ENCODE measurements around the gene ATP6V1G2.

DNA sequence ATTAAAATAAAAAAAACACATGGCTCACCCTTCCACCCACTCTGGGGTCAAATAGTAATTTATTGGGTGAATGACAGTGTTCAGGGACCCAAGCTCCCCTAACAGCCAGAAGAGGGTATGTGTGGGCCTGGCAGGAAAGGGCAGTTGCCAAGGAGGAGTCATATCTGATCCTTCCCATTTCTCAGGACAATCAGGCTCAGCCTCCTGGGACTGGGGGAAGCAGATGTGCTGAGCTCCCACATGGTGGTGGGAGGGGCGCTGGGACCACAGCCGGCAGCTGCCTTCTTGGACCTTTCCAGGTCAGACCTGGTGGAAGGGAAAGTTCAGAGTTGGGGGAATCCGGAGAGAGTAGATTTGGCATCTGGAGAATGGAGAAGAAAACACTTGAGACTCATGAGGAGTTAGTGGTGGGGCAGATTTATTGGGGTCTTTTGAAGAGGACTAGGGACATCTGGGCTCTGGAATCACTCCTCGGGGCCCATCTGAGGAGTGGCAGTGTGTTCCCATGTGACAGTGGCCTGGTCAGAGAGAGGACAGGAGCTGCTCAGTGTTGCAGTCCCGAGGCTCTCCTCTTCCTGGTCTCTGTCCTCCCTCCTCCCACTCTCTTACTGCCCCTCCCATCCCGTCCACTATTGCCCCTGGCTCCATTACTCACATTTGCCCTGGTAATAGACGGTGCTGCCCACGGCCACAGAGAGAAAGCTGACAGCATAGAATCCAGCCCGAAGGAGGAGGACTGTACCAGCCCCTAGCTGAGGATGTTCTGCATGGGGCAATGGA lies 42.7 kb upstream of the ATP6V1G2 start:
- TF ChIP-seq, protein P1, sequence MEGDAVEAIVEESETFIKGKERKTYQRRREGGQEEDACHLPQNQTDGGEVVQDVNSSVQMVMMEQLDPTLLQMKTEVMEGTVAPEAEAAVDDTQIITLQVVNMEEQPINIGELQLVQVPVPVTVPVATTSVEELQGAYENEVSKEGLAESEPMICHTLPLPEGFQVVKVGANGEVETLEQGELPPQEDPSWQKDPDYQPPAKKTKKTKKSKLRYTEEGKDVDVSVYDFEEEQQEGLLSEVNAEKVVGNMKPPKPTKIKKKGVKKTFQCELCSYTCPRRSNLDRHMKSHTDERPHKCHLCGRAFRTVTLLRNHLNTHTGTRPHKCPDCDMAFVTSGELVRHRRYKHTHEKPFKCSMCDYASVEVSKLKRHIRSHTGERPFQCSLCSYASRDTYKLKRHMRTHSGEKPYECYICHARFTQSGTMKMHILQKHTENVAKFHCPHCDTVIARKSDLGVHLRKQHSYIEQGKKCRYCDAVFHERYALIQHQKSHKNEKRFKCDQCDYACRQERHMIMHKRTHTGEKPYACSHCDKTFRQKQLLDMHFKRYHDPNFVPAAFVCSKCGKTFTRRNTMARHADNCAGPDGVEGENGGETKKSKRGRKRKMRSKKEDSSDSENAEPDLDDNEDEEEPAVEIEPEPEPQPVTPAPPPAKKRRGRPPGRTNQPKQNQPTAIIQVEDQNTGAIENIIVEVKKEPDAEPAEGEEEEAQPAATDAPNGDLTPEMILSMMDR (IDR thresholded peaks at IDR 0.05; ENCODE audit: low read depth, low read length) = no peak
- no peak for TF ChIP-seq POLR2A (IDR thresholded peaks at IDR 0.05; ENCODE audit: extremely low read depth, insufficient read length)
- TF ChIP-seq, protein P2, sequence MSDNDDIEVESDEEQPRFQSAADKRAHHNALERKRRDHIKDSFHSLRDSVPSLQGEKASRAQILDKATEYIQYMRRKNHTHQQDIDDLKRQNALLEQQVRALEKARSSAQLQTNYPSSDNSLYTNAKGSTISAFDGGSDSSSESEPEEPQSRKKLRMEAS (IDR thresholded peaks at IDR 0.05; ENCODE audit: low read depth, low read length) = no peak
- TF ChIP-seq MYC (IDR thresholded peaks at IDR 0.05; ENCODE audit: low read depth, low read length) = no peak
